Erythroblast (primary cell): Measurements from ENCODE around the gene RAP1GAP.
"Not testable (repeated sequence)": the region's sequence is repeated elsewhere in the genome, so short reads cannot be mapped to it uniquely, and the experiment has no call there.

Experiments used
- DNase-seq, 2 experiments: peaks; one replicate each; lab custom pipeline; 2025; lab: John Stamatoyannopoulos, UW
- GATA1 ChIP-seq: IDR thresholded peaks from 2 replicates; pipeline ENCODE4 v1.6.1; 2011; ENCODE audit warnings: low read depth, mild to moderate bottlenecking, control low read depth, low read length, moderate library complexity
- POLR2A ChIP-seq: IDR thresholded peaks from 2 replicates; pipeline ENCODE4 v1.6.1; 2011; ENCODE audit warnings: mild to moderate bottlenecking, low read length

RAP1GAP gene

DNA sequence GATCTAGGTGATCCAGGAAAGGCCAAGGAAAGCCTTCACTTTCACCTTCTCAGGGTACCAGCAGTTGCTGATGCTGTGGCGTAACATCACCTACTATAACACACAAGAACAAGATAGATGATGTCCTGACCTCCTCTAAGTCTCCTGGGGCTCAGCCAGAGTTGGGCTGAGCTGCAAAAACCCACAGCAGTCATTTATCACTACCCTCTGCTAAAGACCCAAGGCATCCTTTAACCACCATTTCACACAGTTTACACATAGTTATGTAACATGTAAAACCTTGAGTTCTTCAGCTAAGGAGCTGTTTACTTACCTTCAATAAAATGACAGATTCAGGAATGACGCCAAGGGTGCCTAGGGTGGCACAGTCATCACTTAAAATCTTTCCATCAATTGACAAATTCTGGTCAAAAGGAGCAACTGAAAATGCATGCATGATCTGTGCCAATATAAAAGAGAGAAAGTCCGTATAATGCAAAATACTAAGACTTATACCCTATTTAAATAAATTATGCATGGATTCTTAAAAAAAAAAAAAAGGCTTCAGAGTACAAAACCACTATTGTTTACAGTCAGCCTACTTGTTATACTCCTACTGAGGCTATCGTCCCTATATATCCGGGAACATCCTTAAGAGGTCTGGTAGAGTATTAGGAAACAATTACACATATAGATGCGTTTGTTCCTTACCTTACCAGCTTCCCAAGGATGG, 20.7 kb upstream of the RAP1GAP start:
- peak in 1 of 2 experiments; percentile 31 for DNase-seq
- no peak for TF ChIP-seq POLR2A
- no peak for TF ChIP-seq GATA1

DNA sequence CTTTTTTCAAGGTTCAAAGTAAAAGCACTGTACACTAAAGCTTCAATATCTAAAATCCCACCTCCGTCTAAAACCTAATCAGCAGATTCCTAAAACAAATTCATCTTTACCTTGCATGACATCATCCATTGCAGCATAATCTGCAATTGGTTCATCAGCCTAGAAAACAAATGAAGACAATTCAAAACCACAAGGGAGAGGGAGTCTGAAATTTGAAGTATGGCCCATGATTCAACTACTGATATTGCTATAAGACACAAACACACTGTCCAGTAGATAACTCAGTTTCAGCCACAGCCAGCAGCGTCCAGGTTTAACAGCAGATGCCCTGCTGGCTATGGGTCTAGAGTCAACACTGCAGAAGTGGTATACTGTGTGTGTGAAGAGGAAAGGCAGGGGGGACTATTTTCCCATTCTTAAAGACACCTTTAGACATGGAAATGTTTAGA, 17.9 kb upstream of the RAP1GAP start:
- peak in 1 of 2 experiments; percentile 83 for DNase-seq
- TF ChIP-seq POLR2A: no peak
- no peak for TF ChIP-seq GATA1

DNA sequence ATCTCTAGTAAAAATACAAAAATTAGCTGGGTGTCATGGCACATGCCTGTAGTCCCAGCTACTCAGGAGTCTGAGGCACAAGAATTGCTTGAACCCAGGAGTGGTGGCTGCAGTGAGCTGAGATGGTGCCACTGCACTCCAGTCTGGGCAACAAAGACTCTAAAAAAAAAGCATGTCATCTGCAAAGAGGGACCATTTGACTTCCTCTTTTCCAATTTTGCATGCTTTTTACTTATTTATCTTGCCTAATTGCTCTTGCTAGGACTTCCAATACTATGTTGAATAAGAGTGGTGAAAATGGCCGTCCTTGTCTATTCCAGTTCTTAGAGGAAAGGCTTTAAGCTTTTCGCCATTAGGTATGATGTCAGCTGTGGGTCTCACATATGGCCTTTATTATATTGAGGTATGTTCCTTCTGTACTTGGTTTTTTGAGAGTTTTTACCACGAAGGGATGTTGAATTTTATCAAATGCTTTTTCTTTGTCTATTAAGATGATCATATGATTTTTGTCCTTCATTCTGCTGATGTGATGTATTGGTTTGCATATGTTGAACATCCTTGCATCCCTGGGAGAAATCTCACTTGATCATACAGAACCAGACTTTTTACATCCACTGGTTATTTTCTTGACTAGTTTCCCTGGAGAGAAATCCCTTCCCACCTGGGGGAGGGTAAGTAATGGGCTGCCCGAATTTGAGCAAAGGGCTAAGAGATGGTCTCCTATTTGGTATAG, 17.0 kb upstream of the RAP1GAP start:
- TF ChIP-seq GATA1 (no peak), POLR2A (no peak)
- peak in 1 of 2 experiments; percentile 55 for DNase-seq

DNA sequence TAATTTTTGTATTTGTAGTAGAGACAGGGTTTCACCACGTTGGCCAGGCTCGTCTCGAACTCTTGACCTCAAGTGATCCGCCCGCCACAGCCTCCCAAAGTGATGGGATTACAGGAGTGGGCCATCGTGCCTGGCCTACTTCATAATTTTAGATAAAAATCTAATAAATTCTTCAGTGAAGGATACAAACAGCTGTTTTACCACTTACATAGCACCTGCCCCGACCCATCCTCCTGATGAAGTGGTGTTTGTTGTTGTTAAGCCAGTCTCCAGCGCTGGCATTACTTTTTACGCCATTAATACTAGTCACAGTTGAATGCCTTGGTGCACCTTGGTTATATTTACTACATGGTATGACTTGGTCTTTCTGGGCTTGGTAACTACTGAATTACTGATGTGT, 12.3 kb upstream of the RAP1GAP start:
- no peak for DNase-seq
- TF ChIP-seq POLR2A: no peak
- TF ChIP-seq GATA1: no peak

DNA sequence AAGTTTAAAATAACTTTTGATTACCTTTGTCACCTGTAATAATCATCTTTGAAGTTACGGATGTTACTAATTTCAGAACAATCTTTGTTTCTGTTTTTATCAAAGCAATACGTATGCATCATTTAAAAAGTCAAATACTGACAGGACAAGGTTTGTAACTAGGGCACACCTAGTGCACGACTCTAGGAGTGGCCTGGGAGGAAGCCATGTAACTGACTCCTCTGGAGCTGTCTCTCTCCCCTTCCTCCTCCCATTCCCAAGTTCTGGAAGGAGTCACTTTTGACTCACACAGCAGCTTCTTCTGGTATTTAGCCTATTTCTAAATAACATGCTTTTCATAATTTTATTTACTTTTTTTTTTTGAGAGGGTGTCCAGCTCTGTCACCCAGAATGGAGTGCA, 11.8 kb upstream of the RAP1GAP start:
- no peak for TF ChIP-seq POLR2A
- no peak for TF ChIP-seq GATA1
- no peak for DNase-seq

DNA sequence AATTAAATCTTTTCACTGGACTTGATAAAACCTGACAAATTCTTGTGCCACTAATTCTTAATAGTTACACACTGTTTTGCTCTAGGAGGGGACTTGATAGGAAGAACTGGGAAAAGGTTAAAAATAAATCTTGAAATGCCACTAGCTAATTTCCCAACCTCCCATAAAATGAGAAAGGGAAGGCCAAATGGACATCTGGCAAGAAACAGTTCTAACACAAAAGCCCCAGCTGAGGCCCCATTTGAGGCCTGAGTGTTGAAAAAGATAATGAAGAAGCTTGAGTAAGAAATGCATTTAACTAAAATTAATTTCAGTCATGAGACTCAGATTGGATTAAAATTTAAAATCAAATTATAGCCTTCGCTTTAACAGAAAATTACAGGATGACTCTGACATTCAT, 11.2 kb upstream of the RAP1GAP start:
- no peak for DNase-seq
- no peak for TF ChIP-seq POLR2A
- TF ChIP-seq GATA1: no peak

DNA sequence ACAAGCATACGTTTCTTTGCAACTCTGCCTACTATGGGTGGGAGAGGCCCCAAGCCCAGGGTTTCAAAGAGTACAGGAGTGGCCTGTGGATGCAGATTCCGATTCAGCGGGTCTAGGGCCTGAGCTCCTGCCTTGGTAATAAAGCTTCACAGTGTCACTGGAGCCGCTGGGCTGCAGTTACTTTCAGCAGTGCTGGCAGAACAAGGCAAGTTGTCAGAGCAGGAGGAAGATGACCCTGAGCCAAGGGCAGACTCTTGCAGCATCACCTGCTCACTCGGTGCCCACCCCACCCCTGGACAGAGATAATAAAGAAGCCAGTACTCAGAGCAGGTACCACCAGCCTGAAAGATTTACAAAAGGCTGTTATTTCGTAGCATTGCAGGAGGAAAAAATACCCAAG, 8.0 kb upstream of the RAP1GAP start:
- TF ChIP-seq GATA1 (no peak), POLR2A (no peak)
- DNase-seq: peak in 1 of 2 experiments; percentile 48

DNA sequence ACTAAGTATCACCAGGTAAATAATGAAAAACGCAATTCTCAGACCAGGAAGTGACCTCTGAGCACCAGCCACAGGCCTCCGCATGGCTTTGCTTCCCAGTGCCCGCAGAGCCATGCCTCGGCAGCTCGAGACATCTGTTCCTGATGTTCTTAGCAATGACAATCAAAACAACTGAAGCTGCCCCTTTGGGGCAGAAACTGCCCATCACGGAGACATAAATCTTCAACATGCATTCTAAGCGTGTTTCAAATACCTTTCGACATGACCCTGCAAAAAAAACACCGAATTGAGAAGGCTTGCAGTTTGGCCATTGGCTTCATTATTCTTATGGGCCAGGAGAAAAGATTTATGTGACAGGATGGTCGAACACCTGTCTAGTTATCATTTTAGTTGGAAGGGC, 5.8 kb upstream of the RAP1GAP start:
- DNase-seq: no peak
- no peak for TF ChIP-seq GATA1

DNA sequence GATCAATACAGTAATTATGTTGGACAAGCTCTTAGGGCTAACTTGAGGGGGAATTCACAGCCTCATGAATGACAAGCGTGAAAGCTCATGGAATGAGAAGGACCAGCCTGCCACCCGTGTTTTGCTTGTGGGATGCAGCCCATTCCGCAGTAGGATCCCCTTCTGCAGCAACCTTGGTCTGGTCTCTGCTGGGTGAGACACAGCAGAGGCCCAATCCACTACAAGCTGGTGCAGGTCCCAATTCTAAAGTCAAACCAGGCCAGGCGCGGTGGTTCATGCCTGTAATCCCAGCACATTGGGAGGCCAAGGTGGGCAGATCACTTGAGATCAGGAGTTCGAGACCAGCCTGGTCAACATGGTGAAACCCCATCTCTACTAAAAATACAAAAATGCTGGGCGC, 4.7 kb upstream of the RAP1GAP start:
- not testable (repeated sequence) for DNase-seq

DNA sequence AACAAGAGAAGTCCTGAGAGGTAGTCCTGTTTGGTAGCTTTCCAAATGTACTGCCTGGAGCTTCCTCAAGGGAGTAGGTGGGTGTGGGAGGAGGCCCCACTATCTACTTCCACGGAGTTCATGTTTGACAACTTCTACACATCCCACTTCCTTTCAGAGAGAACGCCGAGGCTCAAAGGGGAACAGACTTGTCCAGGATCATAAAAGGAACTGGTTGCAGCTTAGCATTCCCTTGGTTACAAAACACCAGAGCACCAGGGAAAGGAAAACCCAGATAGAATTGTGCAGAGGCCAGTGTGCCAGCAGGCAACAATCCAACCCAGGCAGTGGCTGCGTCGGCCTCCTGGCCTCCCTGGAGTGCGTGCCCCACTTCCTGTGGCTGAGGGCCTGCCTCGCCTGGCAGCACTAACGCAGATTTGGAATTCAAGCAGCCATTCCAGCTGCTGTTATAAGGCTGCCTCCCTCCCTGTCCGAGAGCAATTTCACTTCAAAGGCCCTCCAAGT, 4.2 kb upstream of the RAP1GAP start:
- no peak for TF ChIP-seq GATA1
- TF ChIP-seq POLR2A: no peak
- peak in 1 of 2 experiments; percentile 48 for DNase-seq

DNA sequence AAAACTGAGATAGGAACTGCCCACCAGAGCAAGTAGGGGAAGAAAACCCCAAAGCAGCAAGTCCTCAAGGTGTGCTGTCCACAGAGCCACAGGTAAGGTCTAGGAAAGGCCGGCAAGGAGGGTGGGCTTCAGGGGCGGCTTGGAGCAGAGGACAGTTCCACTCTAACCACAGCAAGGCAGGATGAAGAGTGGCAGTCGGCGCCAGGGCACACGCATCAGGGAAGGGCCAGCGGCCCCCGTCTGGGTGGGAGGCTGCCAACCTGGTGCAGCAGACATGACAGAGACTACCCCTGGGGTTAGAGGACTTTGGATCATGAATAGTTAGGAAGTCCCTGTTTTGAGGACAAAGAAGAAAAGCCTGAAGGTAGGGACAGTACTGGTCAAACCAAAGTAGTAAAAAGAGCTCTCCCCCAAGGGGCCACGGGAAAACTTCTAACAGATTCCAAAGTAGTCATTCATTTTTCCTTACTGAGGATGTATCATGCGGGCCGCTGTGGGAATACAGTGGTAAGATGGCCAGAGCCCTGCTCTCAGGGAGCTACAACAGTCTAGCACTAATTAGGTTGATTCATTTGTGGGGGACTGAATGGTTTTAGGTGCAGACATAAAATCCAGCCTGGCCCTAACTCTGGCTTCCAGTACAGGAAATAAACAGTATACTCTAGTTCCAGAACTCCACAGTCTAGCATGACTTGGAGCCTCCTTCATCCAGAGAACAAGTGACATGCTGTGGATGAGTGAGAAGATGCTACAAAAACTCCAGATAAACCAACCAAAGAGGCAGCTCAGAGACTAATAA, 3.5 kb upstream of the RAP1GAP start:
- no peak for DNase-seq

DNA sequence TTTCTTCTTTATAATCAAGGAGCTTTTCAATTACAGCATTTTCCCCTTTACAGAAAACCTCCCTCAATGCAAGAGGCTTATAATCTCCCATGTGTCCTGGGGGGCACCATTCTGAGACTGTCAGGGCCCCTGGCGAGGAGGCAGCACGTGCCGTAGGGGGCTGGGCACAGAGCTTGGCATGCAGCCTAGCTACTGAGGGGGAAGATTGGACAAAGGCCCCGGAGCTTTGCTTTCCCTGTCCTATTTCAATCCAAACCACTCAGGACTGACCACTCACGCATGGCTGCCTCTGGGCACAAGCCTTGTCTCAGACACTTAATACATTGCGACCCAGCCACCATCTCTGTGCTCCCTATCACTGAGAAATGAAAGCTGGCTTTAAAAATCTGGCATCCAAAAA, 2.8 kb upstream of the RAP1GAP start:
- TF ChIP-seq POLR2A (no peak), GATA1 (no peak)
- DNase-seq: no peak

More for the DNA sequence above, 3.5 kb upstream of the RAP1GAP start:
- TF ChIP-seq POLR2A: no peak
- TF ChIP-seq GATA1: no peak

DNA sequence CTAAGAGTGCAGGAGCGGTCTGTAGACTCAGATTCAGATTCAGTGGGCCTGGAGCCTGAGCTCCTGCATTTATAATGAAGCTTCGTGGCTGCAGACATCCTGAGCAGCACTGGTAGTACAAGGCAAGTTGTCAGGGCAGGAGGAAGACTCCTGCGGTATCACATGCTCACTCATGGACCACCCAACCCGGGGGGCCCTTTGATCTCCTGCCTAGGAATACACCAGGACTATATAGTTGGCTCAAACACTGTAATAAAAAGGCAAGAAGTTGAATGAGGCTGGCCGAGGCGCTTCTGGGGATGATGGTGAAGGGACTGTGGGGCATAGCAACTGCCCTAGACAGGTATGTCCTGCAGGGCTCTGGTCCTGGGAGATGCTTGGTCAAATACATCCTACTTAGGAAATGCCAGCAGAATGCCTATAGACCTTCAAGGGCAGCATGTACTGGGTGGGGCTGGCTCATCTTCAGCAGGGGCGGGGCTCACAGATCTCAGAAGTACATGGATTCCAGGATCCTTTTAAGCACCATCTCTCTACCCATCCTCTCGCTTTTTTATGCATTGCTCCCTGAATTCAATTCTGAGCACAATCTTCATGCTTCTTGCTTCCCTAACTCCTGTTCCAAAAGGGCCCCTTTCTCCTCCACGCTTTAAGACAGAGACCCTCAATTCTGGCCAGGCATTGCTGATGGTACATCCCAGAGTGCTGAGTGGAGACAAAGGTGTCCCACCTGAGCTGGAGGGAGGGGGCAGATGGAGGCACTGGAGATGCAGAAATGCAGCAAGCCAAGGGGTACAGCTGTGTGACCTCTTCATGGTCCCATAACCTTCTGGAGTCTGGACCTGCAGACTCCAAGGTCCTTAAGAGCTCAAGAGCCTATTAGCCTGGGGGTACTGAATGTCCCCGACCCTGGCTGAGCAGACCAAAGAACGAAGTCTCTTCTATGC, 2.1 kb upstream of the RAP1GAP start:
- TF ChIP-seq POLR2A: no peak
- no peak for TF ChIP-seq GATA1
- peak in 1 of 2 experiments; percentile 66 for DNase-seq
